ENCODE data around the gene CHMP2A. TPM values are rescaled to one million over a fixed set of nuclear protein-coding genes. Genes with fewer than 3 reads are reported as not detected.

The CHMP2A gene
- total RNA-seq, 2 donors from 2014 or later, result 102 to 126 TPM

DNA sequence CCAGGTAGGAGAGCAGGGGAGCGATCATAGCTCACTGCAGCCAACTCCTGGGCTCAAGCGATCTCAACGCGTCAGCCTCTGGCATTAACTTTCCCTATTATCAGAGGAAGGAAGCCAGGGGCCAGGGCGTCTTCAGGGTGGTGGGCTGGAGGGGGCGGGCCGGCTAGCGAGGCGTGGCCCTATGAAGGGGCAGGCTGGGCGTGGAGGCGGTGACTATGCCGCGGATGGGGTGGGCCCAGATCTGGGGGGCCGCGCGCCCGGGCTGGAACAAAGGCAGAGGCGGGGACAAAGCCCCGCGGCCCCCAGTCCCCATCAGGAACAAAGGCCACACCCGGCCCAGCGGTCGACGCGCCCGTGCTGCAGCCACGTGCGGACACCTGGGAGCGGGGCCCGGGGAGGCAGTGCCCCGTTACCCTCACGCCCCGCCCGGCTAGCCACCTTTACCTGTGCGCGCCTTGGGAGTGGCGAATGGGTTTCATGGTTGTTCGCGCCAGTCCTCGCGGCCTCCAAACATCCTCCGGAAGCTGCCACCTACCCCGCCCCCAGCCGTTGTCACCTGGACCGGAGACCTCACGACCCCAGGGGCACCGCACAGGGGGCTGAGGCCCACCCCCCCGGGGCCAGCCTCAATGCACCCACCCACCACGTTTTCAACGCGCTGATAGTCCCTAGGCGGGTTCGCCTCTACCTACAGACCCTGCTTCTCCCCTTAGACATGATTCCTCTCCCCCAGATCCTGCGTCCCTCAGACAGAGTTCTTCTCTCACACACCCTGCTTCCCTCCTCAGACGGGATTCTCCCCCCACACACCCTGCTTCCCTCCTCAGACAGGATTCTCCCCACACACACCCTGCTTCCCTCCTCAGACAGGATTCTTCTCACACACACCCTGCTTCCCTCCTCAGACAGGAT lies 16.4 kb downstream of the CHMP2A start:
- Histone ChIP-seq H3K4me3 (peak overlapping the region; percentile 7 to 25), H3K36me3 (no peaks in the 10 kb centered on the region), H3K9me3 (no peaks in the 10 kb centered on the region), H3K4me1 (replicated peaks) (peaks cover 3% of the 10 kb centered on the region), H3K27me3 (replicated peaks; ENCODE audit: insufficient read depth) (no peaks in the 10 kb centered on the region), H3K27ac (peak overlapping the region in 1 of 2 donors; percentile 27)
- intact Hi-C loops (cut with DNase I), result no loop called here
- DNase-seq (ENCODE audit: low spot score), result no peak
- WGBS, result 2% methylated on average over 34 of the region's 55 CpGs
- peak; percentile 19 for TF ChIP-seq POLR2A (IDR thresholded peaks at IDR 0.05)
- TF ChIP-seq POLR2AphosphoS5 (IDR thresholded peaks at IDR 0.05), result no peak
- TF ChIP-seq, protein P1, sequence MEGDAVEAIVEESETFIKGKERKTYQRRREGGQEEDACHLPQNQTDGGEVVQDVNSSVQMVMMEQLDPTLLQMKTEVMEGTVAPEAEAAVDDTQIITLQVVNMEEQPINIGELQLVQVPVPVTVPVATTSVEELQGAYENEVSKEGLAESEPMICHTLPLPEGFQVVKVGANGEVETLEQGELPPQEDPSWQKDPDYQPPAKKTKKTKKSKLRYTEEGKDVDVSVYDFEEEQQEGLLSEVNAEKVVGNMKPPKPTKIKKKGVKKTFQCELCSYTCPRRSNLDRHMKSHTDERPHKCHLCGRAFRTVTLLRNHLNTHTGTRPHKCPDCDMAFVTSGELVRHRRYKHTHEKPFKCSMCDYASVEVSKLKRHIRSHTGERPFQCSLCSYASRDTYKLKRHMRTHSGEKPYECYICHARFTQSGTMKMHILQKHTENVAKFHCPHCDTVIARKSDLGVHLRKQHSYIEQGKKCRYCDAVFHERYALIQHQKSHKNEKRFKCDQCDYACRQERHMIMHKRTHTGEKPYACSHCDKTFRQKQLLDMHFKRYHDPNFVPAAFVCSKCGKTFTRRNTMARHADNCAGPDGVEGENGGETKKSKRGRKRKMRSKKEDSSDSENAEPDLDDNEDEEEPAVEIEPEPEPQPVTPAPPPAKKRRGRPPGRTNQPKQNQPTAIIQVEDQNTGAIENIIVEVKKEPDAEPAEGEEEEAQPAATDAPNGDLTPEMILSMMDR (IDR thresholded peaks at IDR 0.05), result no peak

DNA sequence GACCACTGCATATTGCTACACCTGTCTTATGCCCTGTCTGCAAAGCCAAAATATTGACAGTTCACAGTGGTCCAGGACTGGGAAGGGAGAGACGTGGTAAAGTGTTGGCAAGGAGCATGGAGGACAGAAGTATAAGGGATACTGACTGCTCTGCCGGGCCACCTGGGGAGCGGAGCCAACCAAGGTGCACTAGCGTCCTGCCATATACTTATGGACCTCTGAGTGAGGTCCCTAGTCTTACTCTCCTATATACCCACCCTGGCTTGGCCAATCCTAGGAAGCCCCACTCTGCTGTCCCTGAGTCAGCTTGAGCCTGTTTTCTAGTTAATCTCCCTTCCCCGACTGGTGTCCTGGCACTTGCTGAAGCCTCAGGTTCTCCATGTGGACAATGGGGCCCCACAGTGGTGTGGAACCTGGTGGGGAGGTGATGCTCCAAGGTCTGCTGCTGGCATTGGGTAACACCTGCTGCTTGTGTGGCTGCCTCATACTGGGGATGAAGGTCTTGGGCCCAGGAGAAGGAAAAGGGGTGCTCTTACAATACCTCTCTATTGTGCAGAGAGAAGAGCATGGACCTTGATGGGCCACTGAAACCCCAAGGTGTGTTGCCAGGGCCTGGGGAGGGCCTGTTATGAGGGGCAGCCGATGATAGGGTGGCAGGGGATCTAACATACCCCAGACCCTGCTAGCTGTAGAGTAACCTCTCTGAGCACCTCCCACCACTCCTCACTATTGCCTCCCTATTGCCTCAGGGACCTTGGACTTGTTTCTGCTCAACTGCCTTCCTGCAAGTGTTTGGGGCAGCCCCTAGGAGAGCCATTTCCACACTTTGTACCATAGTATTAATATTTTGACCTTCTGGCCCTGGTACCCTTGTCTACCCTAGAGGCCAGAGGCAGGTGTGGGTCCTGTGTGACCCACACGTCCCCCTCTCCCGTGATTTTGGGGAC lies 17.8 kb downstream of the CHMP2A start:
- Histone ChIP-seq H3K4me3 (no peak overlapping the region), H3K27ac (no peak overlapping the region), H3K4me1 (replicated peaks) (peaks cover 3% of the 10 kb centered on the region), H3K27me3 (replicated peaks; ENCODE audit: insufficient read depth) (no peaks in the 10 kb centered on the region), H3K9me3 (no peaks in the 10 kb centered on the region), H3K36me3 (no peaks in the 10 kb centered on the region)
- WGBS, result 83% methylated on average over 8 of the region's 8 CpGs
- no peak for TF ChIP-seq POLR2A (IDR thresholded peaks at IDR 0.05)
- no peak for TF ChIP-seq POLR2AphosphoS5 (IDR thresholded peaks at IDR 0.05)
- TF ChIP-seq, protein P1 (IDR thresholded peaks at IDR 0.05), result no peak
- DNase-seq (ENCODE audit: low spot score), result no peak
- intact Hi-C loops (cut with DNase I), result no loop called here

DNA sequence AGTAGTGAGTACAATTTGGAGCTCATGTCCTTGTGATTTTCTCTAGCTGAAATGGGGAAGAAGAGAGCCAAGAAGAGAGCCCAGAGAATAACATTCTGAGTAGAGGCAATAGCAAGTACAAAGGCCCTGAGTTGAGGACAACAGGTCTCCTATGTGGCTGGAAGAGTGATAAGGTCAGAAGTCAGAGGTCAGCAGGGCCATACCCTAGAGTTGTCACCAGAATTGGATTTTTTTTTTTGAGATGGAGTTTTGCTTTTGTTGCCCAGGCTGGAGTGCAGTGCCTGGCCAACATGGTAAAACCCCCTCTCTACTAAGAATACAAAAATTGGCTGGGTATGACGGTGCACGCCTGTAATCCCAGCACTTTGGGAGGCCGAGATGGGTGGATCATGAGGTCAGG lies 19.0 kb downstream of the CHMP2A start:
- Histone ChIP-seq H3K36me3 (no peaks in the 10 kb centered on the region), H3K9me3 (no peaks in the 10 kb centered on the region), H3K4me1 (replicated peaks) (peaks cover 3% of the 10 kb centered on the region), H3K4me3 (no peak overlapping the region), H3K27ac (no peak overlapping the region), H3K27me3 (replicated peaks; ENCODE audit: insufficient read depth) (no peaks in the 10 kb centered on the region)
- no peak for DNase-seq (ENCODE audit: low spot score)
- intact Hi-C loops (cut with DNase I), result no loop called here
- 94% methylated on average over 3 of the region's 3 CpGs for WGBS
- TF ChIP-seq POLR2AphosphoS5 (IDR thresholded peaks at IDR 0.05), result no peak
- TF ChIP-seq POLR2A (IDR thresholded peaks at IDR 0.05), result no peak
- TF ChIP-seq, protein P1 (IDR thresholded peaks at IDR 0.05), result no peak

DNA sequence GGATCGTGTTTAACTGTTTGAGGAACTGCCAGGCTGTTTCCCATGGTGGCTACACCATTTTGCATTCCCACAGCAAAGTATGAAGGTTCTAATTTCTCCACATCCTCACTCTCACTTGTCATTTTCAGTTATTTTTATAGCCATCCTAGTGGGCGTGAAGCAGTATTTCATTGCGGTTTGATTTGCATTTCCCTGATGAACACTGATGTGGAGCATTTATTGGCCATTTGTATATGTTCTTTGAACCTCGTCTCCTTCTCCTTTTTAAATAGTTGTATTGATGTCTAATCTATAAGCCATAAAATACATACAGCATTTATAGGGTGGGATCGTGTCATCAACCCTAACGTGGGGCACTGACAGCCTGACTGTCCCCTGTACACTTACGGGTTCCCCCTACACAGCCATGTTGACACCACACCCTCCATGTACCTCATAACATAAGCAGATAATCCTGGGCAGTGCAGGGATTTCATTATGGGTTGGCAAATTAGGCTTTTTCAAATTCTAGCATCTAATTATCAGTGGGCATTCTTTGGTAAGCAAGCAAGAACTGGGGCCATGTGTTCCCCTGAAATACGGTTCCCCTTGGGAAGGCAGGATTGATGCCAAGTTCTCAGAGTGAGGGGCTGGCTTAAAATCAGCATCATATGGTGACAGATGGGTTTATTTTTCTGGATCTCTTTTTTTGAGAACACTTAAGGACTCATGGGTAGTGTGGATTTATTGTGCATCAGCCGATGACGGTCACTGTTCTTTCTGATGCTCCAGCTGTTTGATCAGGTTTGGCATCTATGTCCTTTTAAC lies 23.7 kb downstream of the CHMP2A start:
- H3K27ac ChIP-seq, result no peak overlapping the region
- no peaks in the 10 kb centered on the region for H3K27me3 ChIP-seq (replicated peaks; ENCODE audit: insufficient read depth)
- H3K36me3 ChIP-seq, result no peaks in the 10 kb centered on the region
- H3K4me3 ChIP-seq, result no peak overlapping the region
- no peak for DNase-seq (ENCODE audit: low spot score)
- no peaks in the 10 kb centered on the region for H3K9me3 ChIP-seq
- TF ChIP-seq POLR2A (IDR thresholded peaks at IDR 0.05), result no peak
- TF ChIP-seq, protein P1 (IDR thresholded peaks at IDR 0.05), result no peak
- no peak for TF ChIP-seq POLR2AphosphoS5 (IDR thresholded peaks at IDR 0.05)
- intact Hi-C loops (cut with DNase I), result no loop called here
- WGBS, result 54% methylated on average over 10 of the region's 10 CpGs
- no peaks in the 10 kb centered on the region for H3K4me1 ChIP-seq (replicated peaks)

Data from prostate gland (tissue), 2 donors.